GM21786 (cell line): Measurements from ENCODE around the gene SRD5A3.
"Not testable (repeated sequence)": the region's sequence is repeated elsewhere in the genome, so short reads cannot be mapped to it uniquely, and the experiment has no call there.

ENCODE experiments used
- ATAC-seq: cut with Tn5 transposase; IDR thresholded peaks from one replicate; pipeline ENCODE4 v1.9.1; 2021; ENCODE audit not compliant: unreplicated experiment

Gene SRD5A3

DNA sequence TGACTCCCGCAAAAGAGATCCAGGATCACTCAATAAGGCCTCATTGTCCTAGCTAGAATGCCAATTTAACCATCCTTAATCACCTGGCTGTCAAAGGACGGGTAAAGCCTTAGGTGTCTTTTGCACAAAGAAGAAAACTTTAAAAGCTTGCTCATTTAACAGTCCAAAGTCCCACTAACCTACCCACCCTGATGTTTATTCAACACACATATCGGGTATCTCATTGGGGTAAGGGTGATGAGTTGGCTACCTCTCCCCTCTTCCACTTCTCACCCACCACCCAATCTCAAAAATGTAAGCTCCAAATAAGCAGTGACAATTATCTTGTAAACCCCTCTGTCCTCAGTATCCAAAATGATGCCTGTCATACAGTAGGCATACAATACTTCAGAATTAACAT, 988 bp upstream of the SRD5A3 start:
- no peak for ATAC-seq

DNA sequence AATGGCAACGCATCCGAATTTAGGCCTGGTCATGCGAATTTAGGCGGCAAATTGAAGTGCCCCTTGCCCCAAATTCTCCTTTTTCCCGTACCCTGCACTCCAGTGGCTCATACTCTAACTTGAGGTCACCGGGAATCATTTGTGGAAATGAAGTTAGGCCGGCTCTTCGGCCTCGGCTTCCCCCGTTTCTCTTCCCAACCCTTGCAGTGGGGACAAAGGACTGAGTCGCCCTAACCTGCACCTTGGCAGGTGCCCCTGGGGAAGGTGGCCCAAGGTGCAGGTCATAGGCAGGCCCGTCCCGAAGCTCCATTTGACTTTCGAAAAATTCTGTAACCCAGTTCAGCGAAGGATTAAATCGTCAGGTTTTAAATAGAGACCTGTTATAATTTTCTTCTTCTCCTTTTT, 811 bp downstream of the SRD5A3 start:
- ATAC-seq, result no peak

GRCh38 chr4:55347610-55348228, 1.7 kb downstream of the SRD5A3 start:
- no peak for ATAC-seq

- no peak for ATAC-seq
Measured at GRCh38 chr4:55348466-55348865, 2.4 kb downstream of the SRD5A3 start.

DNA sequence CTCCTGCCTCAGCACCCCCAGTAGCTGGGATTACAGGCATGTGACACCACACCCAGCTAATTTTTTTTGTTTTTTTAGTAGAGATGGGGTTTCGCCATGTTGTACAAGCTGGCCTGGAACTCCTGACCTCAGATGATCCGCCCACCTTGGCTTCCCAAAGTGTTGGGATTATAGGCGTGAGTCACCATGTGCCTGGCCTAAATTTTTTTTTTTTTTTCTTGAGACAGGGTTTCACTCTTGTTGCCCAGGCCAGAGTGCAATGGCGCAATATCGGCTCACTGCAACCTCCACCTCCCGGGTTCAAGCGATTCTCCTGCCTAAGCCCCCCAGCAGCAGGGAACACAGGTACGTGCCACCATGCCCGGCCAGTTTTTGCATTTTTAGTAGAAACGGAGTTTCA, 4.8 kb downstream of the SRD5A3 start:
- ATAC-seq, result not testable (repeated sequence)

DNA sequence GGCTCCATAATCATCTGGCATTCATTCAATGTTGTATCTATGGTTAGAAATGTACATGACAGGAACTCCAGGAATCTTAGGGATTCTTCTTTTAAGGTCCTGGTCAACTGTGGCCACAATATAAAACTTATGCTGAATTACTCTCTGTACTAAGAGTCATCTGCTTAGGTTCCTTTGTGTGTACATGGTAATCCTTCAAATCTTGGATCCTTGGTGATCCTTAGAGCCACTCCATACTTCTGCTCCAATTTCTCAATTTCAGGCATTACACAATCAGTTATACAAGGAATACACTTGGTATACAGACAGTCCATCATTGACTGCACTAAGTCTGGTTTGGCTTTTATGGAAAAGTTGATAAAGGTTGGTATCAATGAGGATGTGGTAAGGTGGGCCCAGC, 5.8 kb downstream of the SRD5A3 start:
- no peak for ATAC-seq

DNA sequence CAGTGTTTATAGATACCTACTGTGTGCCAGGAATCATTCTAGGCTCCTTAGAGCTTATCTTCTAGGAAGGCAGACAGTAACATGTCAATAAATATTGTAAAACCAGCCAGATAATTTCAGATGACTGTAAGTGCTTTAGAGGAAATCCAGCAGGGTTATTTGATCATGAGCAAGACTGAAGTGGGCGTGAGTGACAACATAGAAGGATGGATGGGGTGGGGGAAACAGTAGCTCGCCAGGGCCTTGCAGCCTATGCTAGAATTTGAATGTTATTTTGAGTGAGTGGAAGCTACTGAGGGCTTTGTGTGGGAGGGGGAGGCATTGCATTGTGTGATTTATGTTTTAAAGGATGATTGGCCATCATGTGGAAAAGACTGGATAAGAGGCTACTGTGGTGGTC, 6.7 kb downstream of the SRD5A3 start:
- no peak for ATAC-seq

- ATAC-seq, result not testable (repeated sequence)
Measured at GRCh38 chr4:55353228-55353747, 7.2 kb downstream of the SRD5A3 start.

DNA sequence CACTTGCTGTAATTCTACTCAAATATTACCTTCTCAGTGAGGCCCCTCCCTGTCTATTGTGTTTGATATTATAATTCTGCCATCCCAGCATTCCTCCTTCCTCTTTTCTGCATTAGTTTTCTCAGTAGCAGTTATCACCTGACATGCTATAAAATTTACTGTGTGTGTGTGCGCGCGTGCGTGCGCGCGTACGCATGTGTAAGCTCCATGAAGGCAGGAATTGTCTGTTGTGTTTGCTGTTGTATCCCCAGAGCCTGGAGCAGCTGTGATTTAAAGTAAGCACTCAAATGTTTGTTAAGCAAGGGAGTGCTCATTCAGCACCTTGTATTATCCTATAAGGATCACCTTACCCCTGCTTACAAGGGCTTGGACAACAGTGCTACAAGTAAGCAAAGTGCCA, 8.6 kb downstream of the SRD5A3 start:
- no peak for ATAC-seq

DNA sequence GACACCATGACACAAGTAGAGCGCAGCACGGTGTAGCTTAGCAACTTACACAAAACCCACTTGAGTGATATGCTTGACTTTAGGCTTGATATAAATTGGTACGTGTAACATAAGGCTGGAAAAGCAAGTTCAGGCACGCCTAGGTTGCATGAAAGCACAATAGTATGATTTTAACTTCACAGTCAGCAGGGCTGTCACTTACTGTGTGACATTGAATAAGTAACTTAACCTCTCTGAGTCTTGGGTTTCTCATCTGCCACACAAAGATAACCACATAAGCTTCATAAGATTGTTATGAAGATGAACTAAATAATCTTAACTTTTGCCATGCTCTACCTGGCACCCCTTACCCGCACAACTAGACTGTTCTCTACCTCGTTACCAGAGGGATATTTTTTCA, 9.5 kb downstream of the SRD5A3 start:
- no peak for ATAC-seq

GRCh38 chr4:55356991-55357461, 11.0 kb downstream of the SRD5A3 start:
- no peak for ATAC-seq

- no peak for ATAC-seq
Measured at GRCh38 chr4:55358246-55358645, 12.2 kb downstream of the SRD5A3 start.

DNA sequence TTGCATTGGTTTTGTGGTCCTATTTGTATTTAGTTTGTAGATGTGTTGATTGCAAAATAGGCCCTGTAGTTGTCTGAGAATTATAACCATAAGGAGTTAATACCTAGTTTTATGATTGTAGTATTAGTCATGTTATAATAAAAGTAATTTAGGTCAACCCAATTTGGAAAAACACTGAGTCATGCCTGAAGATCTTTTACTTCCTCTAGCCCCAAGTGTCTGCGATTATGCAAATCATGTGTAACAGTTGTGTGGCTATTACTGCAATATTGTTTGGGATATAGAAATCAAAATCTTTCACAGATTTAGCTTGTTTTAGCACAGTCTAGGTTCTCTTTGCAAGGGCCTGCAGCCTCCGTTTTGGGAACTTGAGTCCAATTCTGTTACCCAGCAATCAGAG, 12.6 kb downstream of the SRD5A3 start:
- ATAC-seq, result peak; percentile 76

- no peak for ATAC-seq
Measured at GRCh38 chr4:55359397-55359916, 13.4 kb downstream of the SRD5A3 start.

- not testable (repeated sequence) for ATAC-seq
Measured at GRCh38 chr4:55362938-55363337, 16.9 kb downstream of the SRD5A3 start.

- no peak for ATAC-seq
Measured at GRCh38 chr4:55363691-55364351, 17.8 kb downstream of the SRD5A3 start.

- no peak for ATAC-seq
Measured at GRCh38 chr4:55364691-55365344, 18.8 kb downstream of the SRD5A3 start.

DNA sequence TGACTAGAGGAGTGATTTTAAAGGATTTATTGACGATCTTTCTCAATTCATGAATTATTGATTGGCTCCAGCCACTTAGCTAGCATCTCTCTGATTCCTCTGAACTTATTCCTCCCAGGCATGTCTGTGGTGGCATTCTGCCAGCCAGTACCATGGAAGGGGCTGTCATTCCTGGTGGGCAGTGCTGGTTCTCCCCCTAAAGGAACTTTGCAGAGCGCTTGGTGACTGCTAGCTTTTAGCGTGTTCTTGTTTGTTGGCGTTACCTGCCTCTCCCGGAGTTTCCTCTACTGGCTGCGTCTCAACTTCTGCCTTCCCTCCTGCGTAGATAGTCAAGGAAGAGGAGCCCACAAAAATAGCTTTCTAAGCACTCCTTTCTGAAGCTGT, 19.3 kb downstream of the SRD5A3 start:
- no peak for ATAC-seq

GRCh38 chr4:55366621-55367020, 20.6 kb downstream of the SRD5A3 start:
- ATAC-seq, result no peak

DNA sequence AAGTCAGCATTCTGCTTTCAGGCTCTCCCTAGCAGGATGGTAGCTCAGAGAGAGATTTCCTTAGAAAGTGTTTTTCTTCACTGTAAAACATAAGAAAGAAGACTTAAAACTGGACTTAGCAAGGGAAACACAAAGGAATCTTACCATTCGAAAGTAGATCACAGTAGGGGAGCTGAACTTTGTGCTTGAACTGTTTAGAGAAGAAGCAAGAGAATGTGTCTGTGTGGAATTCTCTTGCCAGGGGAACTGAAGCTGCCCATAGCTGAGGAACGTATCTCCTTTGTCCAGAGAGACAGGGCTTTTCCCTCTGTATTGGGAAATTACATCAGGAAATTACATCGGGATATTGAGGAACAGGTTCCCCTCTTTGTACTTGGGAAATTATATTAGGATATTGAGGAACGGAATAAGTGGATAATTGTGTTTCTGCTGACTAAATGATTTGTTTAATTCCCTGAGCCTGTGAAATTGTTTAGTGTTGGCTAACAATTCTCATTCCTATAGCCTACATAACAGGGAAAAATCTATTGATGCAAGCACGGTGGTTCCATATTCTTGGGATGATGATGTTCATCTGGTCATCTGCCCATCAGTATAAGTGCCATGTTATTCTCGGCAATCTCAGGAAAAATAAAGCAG, 21.2 kb downstream of the SRD5A3 start:
- ATAC-seq, result no peak

- no peak for ATAC-seq
Measured at GRCh38 chr4:55369968-55370367, 23.9 kb downstream of the SRD5A3 start.
